H1 (cell line): ENCODE results near the gene EXD2. TPM values are rescaled to one million over a fixed set of nuclear protein-coding genes. Genes with fewer than 3 reads are reported as not detected.

Experiments
- CTCF ChIA-PET: fragments of 300-600 bp; sonication (Branson Sonifier 250); formaldehyde crosslinking; loops from one replicate; lab custom pipeline; 2021; ENCODE audit not compliant: partially characterized antibody; lab: Charles Lee
- POLR2A ChIA-PET: fragments of 300-600 bp; sonication (Branson Sonifier 250); formaldehyde crosslinking; loops from one replicate; lab custom pipeline; 2021; ENCODE audit warnings: inconsistent platforms; ENCODE audit not compliant: partially characterized antibody; lab: Charles Lee
- DNase-seq, 2 experiments: peaks; one replicate each; pipeline versions ENCODE4 v3.0.0 to v3.0.0-alpha.2; 2010 to 2022; ENCODE audit warnings: low spot score in 2 of 2, low read depth in 1 of 2, mixed read lengths in 1 of 2
- FAIRE-seq: peaks from 2 replicates; lab custom pipeline; 2011; peaks lifted over from hg19 to GRCh38; lab: Jason Lieb, UNC
- H2AFZ ChIP-seq: 2 replicates; pipeline ENCODE4 v1.8.1; 2012; ENCODE audit warnings: low read length, inconsistent platforms
- H2AK5ac ChIP-seq: 2 replicates; pipeline ENCODE4 v1.6.1; 2013; ENCODE audit warnings: low read depth, low read length
- H2BK120ac ChIP-seq: replicated peaks from 2 replicates; pipeline ENCODE3; 2013; ENCODE audit warnings: low read depth, low read length, inconsistent platforms
- H2BK12ac ChIP-seq: 2 replicates; pipeline ENCODE4 v1.6.1; 2013; ENCODE audit warnings: low read depth, low read length
- H2BK15ac ChIP-seq: 2 replicates; pipeline ENCODE4 v1.6.1; 2013; ENCODE audit warnings: low read length
- H2BK20ac ChIP-seq: 2 replicates; pipeline ENCODE4 v1.6.1; 2013; ENCODE audit warnings: low read length
- H2BK5ac ChIP-seq: 2 replicates; pipeline ENCODE4 v1.6.1; 2013; ENCODE audit warnings: low read depth, low read length
- H3K14ac ChIP-seq: 2 replicates; pipeline ENCODE4 v1.6.1; 2013; ENCODE audit warnings: inconsistent platforms; ENCODE audit not compliant: insufficient read length
- H3K18ac ChIP-seq: 2 replicates; pipeline ENCODE4 v1.6.1; 2013; ENCODE audit warnings: low read length; ENCODE audit errors: extremely low read depth
- H3K23ac ChIP-seq: 2 replicates; pipeline ENCODE4 v1.6.1; 2013; ENCODE audit warnings: inconsistent platforms; ENCODE audit not compliant: insufficient read length
- H3K23me2 ChIP-seq: 2 replicates; pipeline ENCODE4 v1.6.1; 2013; ENCODE audit warnings: low read depth, low read length
- H3K27ac ChIP-seq: 2 replicates; pipeline ENCODE4 v1.6.1; 2011; ENCODE audit warnings: low read depth, low read length, inconsistent platforms
- H3K27me3 ChIP-seq, 4 experiments: replicated peaks in 1 of 4; 1 replicate in 1 of 4; 2 replicates in 3 of 4; pipeline versions ENCODE4 v1.6.1 to v1.8.1; 2011 to 2013; ENCODE audit warnings: low read length in 3 of 4, mild to moderate bottlenecking in 3 of 4, inconsistent platforms in 2 of 4, mixed read lengths in 2 of 4, moderate library complexity in 1 of 4; ENCODE audit not compliant: control insufficient read depth in 3 of 4, insufficient read depth in 3 of 4; ENCODE audit errors: extremely low read depth in 1 of 4
- H3K36me3 ChIP-seq, 4 experiments: 2 replicates each; pipeline versions ENCODE4 v1.6.1 to v1.8.1; 2011 to 2013; ENCODE audit warnings: mild to moderate bottlenecking in 4 of 4, low read length in 3 of 4, moderate library complexity in 2 of 4, control low read depth in 1 of 4, inconsistent platforms in 1 of 4; ENCODE audit not compliant: insufficient read depth in 4 of 4, control insufficient read depth in 2 of 4
- H3K4ac ChIP-seq: replicated peaks from 2 replicates; pipeline ENCODE3; 2013; ENCODE audit warnings: low read length, low read depth, mixed read lengths, inconsistent platforms; ENCODE audit not compliant: insufficient read length
- H3K4me1 ChIP-seq, 4 experiments: replicated peaks in 1 of 4; 1 replicate in 1 of 4; 2 replicates in 3 of 4; pipeline versions ENCODE4 v1.6.1 to v1.8.1; 2011 to 2013; ENCODE audit warnings: low read length in 3 of 4, inconsistent platforms in 2 of 4, mixed read lengths in 1 of 4; ENCODE audit not compliant: insufficient read depth in 4 of 4, control insufficient read depth in 3 of 4
- H3K4me2 ChIP-seq, 2 experiments: 2 replicates each; pipeline versions ENCODE4 v1.6.1 to v1.8.1; 2011 to 2013; ENCODE audit warnings: low read depth in 2 of 2, low read length in 2 of 2, control low read depth in 1 of 2, inconsistent platforms in 1 of 2, mild to moderate bottlenecking in 1 of 2; ENCODE audit not compliant: insufficient read depth in 1 of 2
- H3K4me3 ChIP-seq, 4 experiments: fragments of 200-600, 300-600 bp in 1 of 4; sonication (generic), shearing (Covaris generic), sonication (Bioruptor Twin) in 1 of 4; 2 replicates each; pipeline versions ENCODE4 v1.5.1 to v1.8.1; 2011 to 2016; ENCODE audit warnings: low read length in 4 of 4, low read depth in 3 of 4, control low read depth in 2 of 4, inconsistent platforms in 2 of 4, mild to moderate bottlenecking in 2 of 4, mixed read lengths in 1 of 4, moderate library complexity in 1 of 4; ENCODE audit not compliant: insufficient read depth in 2 of 4; ENCODE audit errors: extremely low read depth in 1 of 4
- H3K56ac ChIP-seq: replicated peaks from 2 replicates; pipeline ENCODE3; 2013; ENCODE audit warnings: low read depth, mild to moderate bottlenecking, mixed read lengths, low read length, inconsistent platforms; ENCODE audit not compliant: insufficient read length
- H3K79me1 ChIP-seq: 2 replicates; pipeline ENCODE4 v1.6.1; 2013; ENCODE audit warnings: low read depth, low read length, control low read depth
- H3K79me2 ChIP-seq, 2 experiments: 2 replicates each; pipeline versions ENCODE4 v1.6.1 to v1.8.1; 2012 to 2013; ENCODE audit warnings: low read length in 2 of 2, mild to moderate bottlenecking in 2 of 2, inconsistent platforms in 1 of 2; ENCODE audit not compliant: insufficient read depth in 2 of 2, control insufficient read depth in 1 of 2
- H3K9ac ChIP-seq, 4 experiments: replicated peaks in 1 of 4; 1 replicate in 1 of 4; 2 replicates in 3 of 4; pipeline versions ENCODE4 v1.6.1 to v1.8.1; 2011 to 2013; ENCODE audit warnings: low read depth in 3 of 4, low read length in 3 of 4, control low read depth in 2 of 4, mild to moderate bottlenecking in 2 of 4, moderate library complexity in 2 of 4, inconsistent platforms in 1 of 4; ENCODE audit errors: extremely low read depth in 1 of 4
- H3K9me3 ChIP-seq, 2 experiments: 2 replicates each; pipeline versions ENCODE4 v1.6.1 to v1.8.1; 2012 to 2013; ENCODE audit warnings: mild to moderate bottlenecking in 2 of 2, moderate library complexity in 2 of 2, control low read depth in 1 of 2, inconsistent platforms in 1 of 2, low read depth in 1 of 2, low read length in 1 of 2, mixed read lengths in 1 of 2; ENCODE audit not compliant: insufficient read depth in 2 of 2
- H4K20me1 ChIP-seq, 2 experiments: replicated peaks in 1 of 2; 2 replicates each; pipeline versions ENCODE3 to v1.8.1; 2011 to 2013; ENCODE audit warnings: inconsistent platforms in 2 of 2, low read length in 2 of 2, mild to moderate bottlenecking in 1 of 2; ENCODE audit not compliant: insufficient read depth in 2 of 2, control insufficient read depth in 1 of 2
- H4K5ac ChIP-seq: 2 replicates; pipeline ENCODE4 v1.6.1; 2013; ENCODE audit warnings: low read length, low read depth, mixed read lengths, inconsistent platforms; ENCODE audit not compliant: insufficient read length
- H4K8ac ChIP-seq: 2 replicates; pipeline ENCODE4 v1.8.0; 2013; ENCODE audit warnings: mild to moderate bottlenecking, moderate library complexity, low read length, inconsistent platforms; ENCODE audit not compliant: insufficient read depth; ENCODE audit errors: extremely low read depth
- H4K91ac ChIP-seq: replicated peaks from 2 replicates; pipeline ENCODE3; 2013; ENCODE audit warnings: low read length, mixed read lengths, inconsistent platforms; ENCODE audit not compliant: insufficient read length
- BCL11A ChIP-seq, 2 experiments: IDR thresholded peaks; one replicate each; pipeline ENCODE4 v1.6.1; 2011; ENCODE audit warnings: low read depth in 2 of 2, low read length in 2 of 2, mild to moderate bottlenecking in 2 of 2
- CHD2 ChIP-seq: IDR thresholded peaks from 2 replicates; pipeline ENCODE4 v1.6.1; 2012; ENCODE audit warnings: low read length, improper control_type of control experiment
- KDM4A ChIP-seq: IDR thresholded peaks from one replicate; pipeline ENCODE4 v1.7.1; 2012; ENCODE audit warnings: low read depth, mild to moderate bottlenecking, moderate library complexity, low read length, inconsistent platforms; ENCODE audit not compliant: severe bottlenecking
- KDM5A ChIP-seq: fragments of 200-600 bp; IDR thresholded peaks from 2 replicates; pipeline ENCODE4 v1.7.1; 2012; ENCODE audit warnings: mild to moderate bottlenecking, low read length, inconsistent platforms, mixed read lengths
- POU5F1 ChIP-seq: IDR thresholded peaks from 2 replicates; pipeline ENCODE4 v1.6.1; 2011; ENCODE audit warnings: low read depth, mild to moderate bottlenecking, low read length, moderate library complexity
- SIN3A ChIP-seq, 2 experiments: IDR thresholded peaks in 1 of 2; conservative IDR thresholded peaks in 1 of 2; 2 replicates each; pipeline ENCODE4 v1.6.1; 2011 to 2012; ENCODE audit warnings: low read length in 2 of 2, improper control_type of control experiment in 1 of 2, low read depth in 1 of 2, mild to moderate bottlenecking in 1 of 2
- SP1 ChIP-seq: IDR thresholded peaks from 2 replicates; pipeline ENCODE4 v1.6.1; 2011; ENCODE audit warnings: low read depth, low read length
- SUZ12 ChIP-seq: fragments of 200-600 bp; sonication (generic); IDR thresholded peaks from 2 replicates; pipeline ENCODE4 v1.6.1; 2012; ENCODE audit warnings: mild to moderate bottlenecking, inconsistent platforms, low read length, moderate library complexity, mixed read lengths
- TBP ChIP-seq: IDR thresholded peaks from 2 replicates; pipeline ENCODE4 v1.6.1; 2011; ENCODE audit warnings: low read depth, low read length, improper control_type of control experiment
- WGBS, 2 experiments: shearing (Covaris generic) in 1 of 2; methylation state at CpG; one replicate each; pipeline versions ENCODE4 v1.1.6 to v1.1.7; 2013 to 2015; ENCODE audit warnings: low lambda C conversion rate in 2 of 2, mixed read lengths in 2 of 2, inconsistent platforms in 1 of 2, low coverage in 1 of 2, missing lambda C conversion rate in 1 of 2; ENCODE audit not compliant: insufficient replicate concordance in 2 of 2, insufficient coverage in 1 of 2, insufficient read length in 1 of 2; ENCODE audit errors: extremely low coverage in 1 of 2, missing lambda C conversion rate in 1 of 2; 5-methylcytosine and 5-hydroxymethylcytosine counted together
- polyA plus RNA-seq, 7 experiments: library from polyadenylated mRNA; depleted of rRNA in 3 of 7; stranded (reverse) in 5 of 7; unstranded in 2 of 7; fragments of >200 nt in 5 of 7; fragments of 200-250 nt in 2 of 7; gene quantifications; 1 replicate in 5 of 7; 2 replicates in 1 of 7; 4 replicates in 1 of 7; pipeline versions ENCODE4 v1.2.1 to v1.2.3, GENCODE V29; 2011 to 2013; ENCODE audit warnings: missing spikeins in 2 of 7, mixed read lengths in 2 of 7
- total RNA-seq: library from RNA; stranded (reverse); fragmentation: NEBNext Ultra II Directional; extraction: Animal tissue kit (Norgen Biotek cat#: 25700); gene quantifications from 2 replicates; pipeline ENCODE4 v1.2.1, GENCODE V29; 2021

Gene EXD2
- total and polyA plus RNA-seq, 2 of the 8 experiments (the other 6 are each of a cell fraction or from before 2014, with no cell fraction given), result 11.9 to 25.9 TPM

GRCh38 chr14:69269381-69269780 lies 78.1 kb downstream of the EXD2 start:
- Histone ChIP-seq H2BK15ac (0 out of 2 replicates have a peak overlapping the region, but pooled peaks have one; percentile 55), H3K23ac (no peak overlapping the region), H2BK120ac (no peak overlapping the region), H3K4me1 (peaks cover 0 to 5% (median 0%) of the 10 kb centered on the region in 4 experiments; a peak in 2 of 7 replicates), H2BK5ac (no peak overlapping the region; the same call in 1 of the 2 replicates), H3K79me2 (no peaks in the 10 kb centered on the region), H3K56ac (peak overlapping the region; percentile 98), H4K8ac (no peak overlapping the region), H3K4me3 (no peak overlapping the region), H2AK5ac (peak overlapping the region; percentile 71; the same call in 1 of the 2 replicates), H3K9ac (no peak overlapping the region; a peak in 1 of 7 replicates), H4K91ac (no peak overlapping the region), H2BK12ac (no peak overlapping the region), H2BK20ac (0 out of 2 replicates have a peak overlapping the region, but pooled peaks have one; percentile 51), H3K36me3 (no peaks in the 10 kb centered on the region; a peak in 1 of 8 replicates), H3K4ac (no peak overlapping the region), H3K27me3 (peaks cover 0 to 2% (median 0%) of the 10 kb centered on the region in 4 experiments; a peak in 1 of 7 replicates), H3K18ac (no peak overlapping the region), H2AFZ (no peak overlapping the region), H3K9me3 (no peaks in the 10 kb centered on the region), H3K27ac (no peak overlapping the region), H3K79me1 (no peaks in the 10 kb centered on the region; the same call in 1 of the 2 replicates), H3K14ac (no peak overlapping the region), H3K4me2 (no peak overlapping the region), H4K20me1 (peaks cover 0 to 7% of the 10 kb centered on the region in 2 experiments), H4K5ac (no peak overlapping the region), H3K23me2 (peaks cover 9% of the 10 kb centered on the region; the same call in 1 of the 2 replicates)
- DNase-seq (no peak), FAIRE-seq (no peak)
- TF ChIP-seq SIN3A (conservative IDR thresholded peaks at IDR 0.05 in 1 of 2, IDR thresholded peaks at IDR 0.05 in 1 of 2; ENCODE audit: low read depth in 1 of 2, low read length in 2 of 2) (no peak), BCL11A (IDR thresholded peaks at IDR 0.05; ENCODE audit: low read depth in 2 of 2, low read length in 2 of 2) (no peak), KDM4A (no peak), SUZ12 (no peak), SP1 (no peak), KDM5A (no peak), CHD2 (no peak), POU5F1 (no peak), TBP (no peak)
- ChIA-PET POLR2A (no interaction called here), CTCF (interaction anchor here (0.9 to 2.1 kb wide), 7 partner anchors 10 to 94 kb away, joined by 3 to 9 read pairs (median 4); partner anchors contain the start of gene GALNT16)
- 67% methylated on average over 1 of the region's 1 CpG; no CpG with 5 or more reads in 1 of the 2 experiments for WGBS, 2 experiments
